HL-60 (cell line): ENCODE measurements around the gene ZFTA.

Source experiments
- DNase-seq, 2 experiments: peaks; one replicate each; pipeline ENCODE4 v3.0.0-alpha.2; 2010 to 2020; ENCODE audit warnings: low read depth in 1 of 2, low spot score in 1 of 2
- H3K27ac ChIP-seq: fragments of 250-450 bp; sonication (Bioruptor Pico); replicated peaks from 2 replicates; pipeline ENCODE4 v1.5.1; 2020; ENCODE audit warnings: mild to moderate bottlenecking, moderate library complexity
- H3K27me3 ChIP-seq: fragments of 250-450 bp; sonication (Bioruptor Pico); 2 replicates; pipeline ENCODE4 v1.5.1; 2021; ENCODE audit warnings: mild to moderate bottlenecking, moderate library complexity; ENCODE audit not compliant: insufficient read depth, poor library complexity, severe bottlenecking
- H3K4me3 ChIP-seq: replicated peaks from 2 replicates; pipeline ENCODE4 v1.5.1; 2011; ENCODE audit warnings: mild to moderate bottlenecking, control low read depth, low read length; ENCODE audit not compliant: insufficient read depth
- GABPA ChIP-seq: IDR thresholded peaks from 2 replicates; pipeline ENCODE4 v1.6.1; 2012; ENCODE audit warnings: low read depth
- POLR2AphosphoS5 ChIP-seq: IDR thresholded peaks from 2 replicates; pipeline ENCODE4 v1.6.1; 2012; ENCODE audit warnings: low read depth
- SPI1 ChIP-seq: IDR thresholded peaks from 2 replicates; pipeline ENCODE4 v1.6.1; 2012; ENCODE audit warnings: low read depth, mild to moderate bottlenecking, borderline replicate concordance
- TF ChIP-seq, protein P1 (sequence below): IDR thresholded peaks from 2 replicates; pipeline ENCODE4 v1.6.1; 2012; ENCODE audit warnings: low read depth; ENCODE audit not compliant: insufficient replicate concordance
- TF ChIP-seq, protein P2 (sequence below): IDR thresholded peaks from one replicate; pipeline ENCODE4 v1.5.1; 2011; ENCODE audit warnings: low read length, control low read depth, inconsistent platforms; ENCODE audit not compliant: insufficient read depth

ZFTA gene

DNA sequence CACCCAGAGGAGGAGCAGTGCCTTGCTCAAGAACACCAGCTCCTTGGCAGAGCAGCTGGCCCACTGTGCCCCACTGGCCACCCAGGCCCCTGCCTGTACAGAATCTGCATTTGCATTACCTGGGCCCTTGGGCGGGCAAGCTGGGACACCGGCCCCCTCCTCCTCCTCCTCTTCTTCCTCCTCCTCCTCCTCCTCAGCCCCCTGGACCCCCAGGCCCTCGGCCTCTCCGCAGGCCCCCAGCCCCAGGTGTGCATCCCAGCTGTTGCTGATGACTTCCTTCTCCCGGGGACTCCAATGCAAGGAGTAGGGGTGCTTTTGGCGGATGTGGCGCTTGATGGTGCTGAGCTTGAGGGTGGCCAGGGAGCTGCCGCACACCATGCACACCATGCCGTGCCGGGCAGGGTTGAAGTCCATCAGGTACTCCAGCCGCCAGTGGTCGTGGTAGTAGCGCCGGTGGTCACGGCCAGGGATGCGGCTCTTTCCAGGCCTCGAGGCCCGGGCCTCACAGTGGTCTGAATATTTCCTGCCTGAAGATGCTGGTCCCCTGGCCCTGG lies 2.8 kb downstream of the ZFTA start:
- H3K27ac ChIP-seq, result no peak overlapping the region
- TF ChIP-seq POLR2AphosphoS5, result no peak
- TF ChIP-seq, protein P1, sequence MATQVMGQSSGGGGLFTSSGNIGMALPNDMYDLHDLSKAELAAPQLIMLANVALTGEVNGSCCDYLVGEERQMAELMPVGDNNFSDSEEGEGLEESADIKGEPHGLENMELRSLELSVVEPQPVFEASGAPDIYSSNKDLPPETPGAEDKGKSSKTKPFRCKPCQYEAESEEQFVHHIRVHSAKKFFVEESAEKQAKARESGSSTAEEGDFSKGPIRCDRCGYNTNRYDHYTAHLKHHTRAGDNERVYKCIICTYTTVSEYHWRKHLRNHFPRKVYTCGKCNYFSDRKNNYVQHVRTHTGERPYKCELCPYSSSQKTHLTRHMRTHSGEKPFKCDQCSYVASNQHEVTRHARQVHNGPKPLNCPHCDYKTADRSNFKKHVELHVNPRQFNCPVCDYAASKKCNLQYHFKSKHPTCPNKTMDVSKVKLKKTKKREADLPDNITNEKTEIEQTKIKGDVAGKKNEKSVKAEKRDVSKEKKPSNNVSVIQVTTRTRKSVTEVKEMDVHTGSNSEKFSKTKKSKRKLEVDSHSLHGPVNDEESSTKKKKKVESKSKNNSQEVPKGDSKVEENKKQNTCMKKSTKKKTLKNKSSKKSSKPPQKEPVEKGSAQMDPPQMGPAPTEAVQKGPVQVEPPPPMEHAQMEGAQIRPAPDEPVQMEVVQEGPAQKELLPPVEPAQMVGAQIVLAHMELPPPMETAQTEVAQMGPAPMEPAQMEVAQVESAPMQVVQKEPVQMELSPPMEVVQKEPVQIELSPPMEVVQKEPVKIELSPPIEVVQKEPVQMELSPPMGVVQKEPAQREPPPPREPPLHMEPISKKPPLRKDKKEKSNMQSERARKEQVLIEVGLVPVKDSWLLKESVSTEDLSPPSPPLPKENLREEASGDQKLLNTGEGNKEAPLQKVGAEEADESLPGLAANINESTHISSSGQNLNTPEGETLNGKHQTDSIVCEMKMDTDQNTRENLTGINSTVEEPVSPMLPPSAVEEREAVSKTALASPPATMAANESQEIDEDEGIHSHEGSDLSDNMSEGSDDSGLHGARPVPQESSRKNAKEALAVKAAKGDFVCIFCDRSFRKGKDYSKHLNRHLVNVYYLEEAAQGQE, result no peak
- TF ChIP-seq, protein P2, sequence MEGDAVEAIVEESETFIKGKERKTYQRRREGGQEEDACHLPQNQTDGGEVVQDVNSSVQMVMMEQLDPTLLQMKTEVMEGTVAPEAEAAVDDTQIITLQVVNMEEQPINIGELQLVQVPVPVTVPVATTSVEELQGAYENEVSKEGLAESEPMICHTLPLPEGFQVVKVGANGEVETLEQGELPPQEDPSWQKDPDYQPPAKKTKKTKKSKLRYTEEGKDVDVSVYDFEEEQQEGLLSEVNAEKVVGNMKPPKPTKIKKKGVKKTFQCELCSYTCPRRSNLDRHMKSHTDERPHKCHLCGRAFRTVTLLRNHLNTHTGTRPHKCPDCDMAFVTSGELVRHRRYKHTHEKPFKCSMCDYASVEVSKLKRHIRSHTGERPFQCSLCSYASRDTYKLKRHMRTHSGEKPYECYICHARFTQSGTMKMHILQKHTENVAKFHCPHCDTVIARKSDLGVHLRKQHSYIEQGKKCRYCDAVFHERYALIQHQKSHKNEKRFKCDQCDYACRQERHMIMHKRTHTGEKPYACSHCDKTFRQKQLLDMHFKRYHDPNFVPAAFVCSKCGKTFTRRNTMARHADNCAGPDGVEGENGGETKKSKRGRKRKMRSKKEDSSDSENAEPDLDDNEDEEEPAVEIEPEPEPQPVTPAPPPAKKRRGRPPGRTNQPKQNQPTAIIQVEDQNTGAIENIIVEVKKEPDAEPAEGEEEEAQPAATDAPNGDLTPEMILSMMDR, result no peak
- TF ChIP-seq SPI1, result no peak
- TF ChIP-seq GABPA, result no peak
- no peak for DNase-seq
- no peak overlapping the region for H3K4me3 ChIP-seq
- H3K27me3 ChIP-seq, result peaks cover 13% of the 10 kb centered on the region

DNA sequence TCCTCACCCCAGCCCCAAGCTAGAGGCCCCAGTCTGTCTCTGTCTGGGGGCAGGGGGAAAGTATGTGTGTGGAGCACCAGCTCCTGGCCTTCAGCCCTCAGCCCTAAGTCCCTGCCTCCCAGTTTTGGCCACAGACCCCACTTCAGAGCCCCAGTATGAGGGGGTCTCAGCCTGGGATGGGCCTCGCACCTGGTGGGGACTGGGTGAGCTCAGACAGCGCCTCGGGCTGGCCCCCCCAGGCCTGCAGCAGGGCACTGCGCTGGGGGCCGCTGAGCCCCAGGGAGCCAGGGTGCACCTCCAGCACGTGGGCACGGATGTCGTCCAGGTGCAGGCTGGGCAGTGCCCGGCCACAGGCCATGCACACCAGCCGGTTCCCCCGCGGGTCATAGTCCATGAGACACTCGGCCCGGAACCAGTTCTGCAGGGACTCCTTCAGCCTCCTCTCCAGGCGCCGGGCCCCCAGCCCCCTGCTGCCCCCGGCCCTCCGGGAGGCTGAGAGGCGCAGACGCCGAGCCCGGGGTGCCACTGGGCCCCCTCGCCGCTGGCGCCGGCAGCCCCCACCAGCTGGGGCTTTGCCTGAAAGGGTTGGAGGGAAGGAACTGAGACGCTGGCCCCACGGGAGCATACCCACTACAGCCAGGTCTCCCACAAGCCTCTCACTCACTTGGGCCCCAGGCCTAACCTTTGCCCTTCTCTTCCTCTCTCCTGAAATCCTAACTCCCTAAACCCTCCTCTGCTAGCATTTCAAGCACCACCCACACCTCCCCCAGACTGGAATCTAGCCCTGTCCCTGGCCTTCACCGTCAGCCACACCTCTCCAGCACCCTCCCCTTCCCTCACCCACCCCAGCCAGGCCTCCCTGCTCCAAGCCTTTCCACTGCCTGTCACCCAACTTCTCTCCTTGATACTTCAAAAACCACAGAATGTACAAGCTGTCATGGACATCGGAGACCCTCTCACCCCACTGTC lies 3.6 kb downstream of the ZFTA start:
- H3K27me3 ChIP-seq, result peaks cover 8% of the 10 kb centered on the region
- no peak for DNase-seq
- no peak overlapping the region for H3K4me3 ChIP-seq
- TF ChIP-seq, protein P2, result no peak
- TF ChIP-seq POLR2AphosphoS5 (no peak), GABPA (no peak), SPI1 (no peak)
- TF ChIP-seq, protein P1, result no peak
- no peak overlapping the region for H3K27ac ChIP-seq

DNA sequence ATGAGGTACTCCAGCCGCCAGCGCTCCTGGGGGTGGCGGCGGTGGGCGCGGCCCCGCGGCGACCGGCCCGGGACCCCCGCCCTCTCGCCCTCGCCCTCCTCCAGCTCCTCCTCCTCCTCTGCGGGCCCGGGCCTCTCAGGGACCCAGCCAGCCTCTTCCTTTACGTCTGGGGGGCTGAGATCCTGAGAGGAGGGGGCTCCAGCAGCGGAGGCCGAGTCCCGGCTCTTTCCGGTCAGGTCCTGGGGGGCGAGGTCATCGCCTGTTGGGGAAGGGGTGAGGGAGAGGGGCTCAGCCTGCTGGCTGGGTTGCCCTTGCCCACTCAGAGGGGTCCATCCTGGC lies 4.3 kb downstream of the ZFTA start:
- DNase-seq, result no peak
- TF ChIP-seq GABPA (no peak), SPI1 (no peak), POLR2AphosphoS5 (no peak)
- TF ChIP-seq, protein P2, result no peak
- TF ChIP-seq, protein P1, result no peak
- no peak overlapping the region for H3K27ac ChIP-seq
- H3K4me3 ChIP-seq, result no peak overlapping the region
- peaks cover 2% of the 10 kb centered on the region for H3K27me3 ChIP-seq
